Right lobe of liver (tissue), 4 donors: ENCODE results near the gene MYL12A.

Source experiments
- POLR2A ChIP-seq: fragments of 450-650 bp; IDR thresholded peaks from one replicate; pipeline ENCODE4 v1.6.1; 2017; ENCODE audit warnings: antibody characterized with exemption, mild to moderate bottlenecking
- TF ChIP-seq, protein P1 (sequence below), 4 donors: fragments of 200-600 bp in 3 of 4; fragments of 450-650 bp in 1 of 4; IDR thresholded peaks; one replicate each; pipeline versions ENCODE4 v1.5.1 to v1.8.0; 2016 to 2022; ENCODE audit warnings: antibody characterized with exemption in 4 of 4, mild to moderate bottlenecking in 2 of 4
- donor health status: DM: no; HTN: no; CAD: no.
- donor health status: DM: no; HTN: no; CAD: no.
- donor health status: DM: no; HTN: yes; CAD: no.

GRCh38 chr18:3216987-3217386 lies 30.6 kb upstream of the MYL12A start:
- TF ChIP-seq, protein P1, sequence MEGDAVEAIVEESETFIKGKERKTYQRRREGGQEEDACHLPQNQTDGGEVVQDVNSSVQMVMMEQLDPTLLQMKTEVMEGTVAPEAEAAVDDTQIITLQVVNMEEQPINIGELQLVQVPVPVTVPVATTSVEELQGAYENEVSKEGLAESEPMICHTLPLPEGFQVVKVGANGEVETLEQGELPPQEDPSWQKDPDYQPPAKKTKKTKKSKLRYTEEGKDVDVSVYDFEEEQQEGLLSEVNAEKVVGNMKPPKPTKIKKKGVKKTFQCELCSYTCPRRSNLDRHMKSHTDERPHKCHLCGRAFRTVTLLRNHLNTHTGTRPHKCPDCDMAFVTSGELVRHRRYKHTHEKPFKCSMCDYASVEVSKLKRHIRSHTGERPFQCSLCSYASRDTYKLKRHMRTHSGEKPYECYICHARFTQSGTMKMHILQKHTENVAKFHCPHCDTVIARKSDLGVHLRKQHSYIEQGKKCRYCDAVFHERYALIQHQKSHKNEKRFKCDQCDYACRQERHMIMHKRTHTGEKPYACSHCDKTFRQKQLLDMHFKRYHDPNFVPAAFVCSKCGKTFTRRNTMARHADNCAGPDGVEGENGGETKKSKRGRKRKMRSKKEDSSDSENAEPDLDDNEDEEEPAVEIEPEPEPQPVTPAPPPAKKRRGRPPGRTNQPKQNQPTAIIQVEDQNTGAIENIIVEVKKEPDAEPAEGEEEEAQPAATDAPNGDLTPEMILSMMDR (IDR thresholded peaks at IDR 0.05): no peak
- no peak for TF ChIP-seq POLR2A
